B cell (primary cell): Measurements from ENCODE around the gene NDUFA5. TPM values are rescaled to one million over a fixed set of nuclear protein-coding genes. Genes with fewer than 3 reads are reported as not detected.

ENCODE experiments used
- ATAC-seq: fragments of 200-7000 bp; cut with Tn5 transposase; one replicate; pipeline ENCODE4 v1.10.0; 2021; ENCODE audit warnings: low read depth, mild to moderate bottlenecking, moderate number of reproducible peaks, moderate library complexity
- CTCF ChIA-PET: fragments of 350-600 bp; sonication (Branson Sonifier 250); formaldehyde crosslinking; loops from one replicate; lab custom pipeline; 2021; ENCODE audit warnings: antibody characterized with exemption, inconsistent platforms; lab: Charles Lee
- POLR2A ChIA-PET: fragments of 350-600 bp; sonication (Branson Sonifier 250); formaldehyde crosslinking; loops from one replicate; lab custom pipeline; 2021; ENCODE audit warnings: antibody characterized with exemption; lab: Charles Lee
- DNase-seq: peaks from one replicate; pipeline ENCODE4 v3.0.0; 2013
- H2AFZ ChIP-seq: 2 replicates; pipeline ENCODE4 v1.6.1; 2012; ENCODE audit warnings: mild to moderate bottlenecking, low read depth, low read length; ENCODE audit not compliant: insufficient read depth, poor library complexity, severe bottlenecking
- H3K27ac ChIP-seq, 2 donors: 1 replicate in 1 of 2; 2 replicates in 1 of 2; pipeline ENCODE4 v1.5.1; 2012 to 2013; ENCODE audit warnings: low read length in 2 of 2, mild to moderate bottlenecking in 2 of 2, moderate library complexity in 1 of 2
- H3K27me3 ChIP-seq, 4 experiments: fragments of 200-600 bp in 1 of 4; sonication (generic) in 1 of 4; replicated peaks in 1 of 4; 1 replicate in 2 of 4; 2 replicates in 2 of 4; pipeline versions ENCODE4 v1.6.1 to v1.7.0; 2013 to 2016; ENCODE audit warnings: low read length in 3 of 4, mild to moderate bottlenecking in 2 of 4, mixed read lengths in 1 of 4, moderate library complexity in 1 of 4; ENCODE audit not compliant: insufficient read depth in 4 of 4, control insufficient read depth in 3 of 4; ENCODE audit errors: control extremely low read depth in 1 of 4
- H3K36me3 ChIP-seq, 2 experiments: replicated peaks in 1 of 2; 1 replicate in 1 of 2; 2 replicates in 1 of 2; pipeline versions ENCODE4 v1.6.1 to v1.7.1; 2013; ENCODE audit warnings: low read length in 1 of 2; ENCODE audit not compliant: insufficient read depth in 2 of 2, control insufficient read depth in 1 of 2; ENCODE audit errors: control extremely low read depth in 1 of 2, extremely low read depth in 1 of 2
- H3K4me1 ChIP-seq, 2 donors: fragments of 200-600 bp in 1 of 2; sonication (generic) in 1 of 2; 1 replicate in 1 of 2; 2 replicates in 1 of 2; pipeline versions ENCODE4 v1.5.1 to v1.6.1; 2013 to 2017; ENCODE audit warnings: low read length in 2 of 2; ENCODE audit not compliant: control insufficient read depth in 2 of 2, insufficient read depth in 2 of 2
- H3K4me2 ChIP-seq: replicated peaks from 2 replicates; pipeline ENCODE3; 2012; ENCODE audit warnings: mild to moderate bottlenecking, low read depth, low read length; ENCODE audit not compliant: poor library complexity, severe bottlenecking
- H3K4me3 ChIP-seq, 5 experiments: fragments of 200-600 bp in 1 of 5; sonication (generic) in 1 of 5; 1 replicate in 3 of 5; 2 replicates in 2 of 5; pipeline versions ENCODE4 v1.5.1 to v1.7.0; 2011 to 2016; ENCODE audit warnings: low read length in 4 of 5, mild to moderate bottlenecking in 4 of 5, low read depth in 2 of 5, control low read depth in 1 of 5, moderate library complexity in 1 of 5; ENCODE audit not compliant: insufficient read depth in 1 of 5; ENCODE audit errors: control extremely low read depth in 1 of 5, extremely low read depth in 1 of 5
- H3K79me2 ChIP-seq: fragments of 200-600 bp; sonication (generic); one replicate; pipeline ENCODE4 v1.6.0; 2016; ENCODE audit warnings: low read length; ENCODE audit not compliant: control insufficient read depth, insufficient read depth
- H3K9ac ChIP-seq: fragments of 200-600 bp; sonication (generic); 2 replicates; pipeline ENCODE4 v1.6.1; 2017; ENCODE audit warnings: mild to moderate bottlenecking, low read length, moderate library complexity
- H3K9me3 ChIP-seq, 3 donors: one replicate each; pipeline versions ENCODE4 v1.6.1 to v1.7.1; 2013; ENCODE audit warnings: low read length in 2 of 3; ENCODE audit not compliant: control insufficient read depth in 2 of 3, insufficient read depth in 1 of 3; ENCODE audit errors: control extremely low read depth in 1 of 3
- H4K20me1 ChIP-seq: 2 replicates; pipeline ENCODE4 v1.6.0; 2012; ENCODE audit warnings: mild to moderate bottlenecking, low read length; ENCODE audit not compliant: insufficient read depth, control insufficient read depth, poor library complexity, severe bottlenecking
- H3K27ac Mint-ChIP-seq: one replicate; pipeline ENCODE4 v1.8.0; 2021; ENCODE audit warnings: mixed read lengths
- H3K27me3 Mint-ChIP-seq: one replicate; pipeline ENCODE4 v1.8.0; 2021; ENCODE audit warnings: mixed read lengths
- H3K4me1 Mint-ChIP-seq: one replicate; pipeline ENCODE4 v1.8.0; 2021; ENCODE audit warnings: mixed read lengths
- H3K4me3 Mint-ChIP-seq: one replicate; pipeline ENCODE4 v1.8.0; 2021; ENCODE audit warnings: mixed read lengths
- H3K9me3 Mint-ChIP-seq: one replicate; pipeline ENCODE4 v1.8.0; 2022; ENCODE audit warnings: mixed read lengths; ENCODE audit not compliant: insufficient read depth
- CTCF ChIP-seq: fragments of 200-600 bp; IDR thresholded peaks from one replicate; pipeline ENCODE4 v1.8.0; 2022; ENCODE audit warnings: antibody characterized with exemption, mild to moderate bottlenecking
- EZH2 ChIP-seq: IDR thresholded peaks from 2 replicates; pipeline ENCODE4 v1.6.1; 2012; ENCODE audit warnings: borderline replicate concordance, low read depth, mild to moderate bottlenecking, moderate library complexity, low read length; ENCODE audit not compliant: insufficient read depth, poor library complexity, severe bottlenecking
- whole genome bisulfite sequencing: methylation state at CpG from one replicate; pipeline ENCODE4 v1.1.5; 2013; ENCODE audit warnings: missing lambda C conversion rate; ENCODE audit not compliant: insufficient coverage; 5-methylcytosine and 5-hydroxymethylcytosine counted together
- intact Hi-C: fragments of 100-400 bp; cut with micrococcal nuclease; formaldehyde crosslinking; loops from one replicate; pipeline ENCODE4 v1.10.0; 2022
- polyA minus RNA-seq: library from RNA; depleted of rRNA, polyadenylated mRNA; stranded (reverse); fragments of >200 nt; gene quantifications from 2 replicates; pipeline ENCODE4 v1.2.3, GENCODE V29; 2012
- polyA plus RNA-seq: library from polyadenylated mRNA; depleted of rRNA; stranded (reverse); fragments of >200 nt; gene quantifications from 2 replicates; pipeline ENCODE4 v1.2.3, GENCODE V29; 2012
- total RNA-seq, 2 donors: library from RNA; stranded (reverse); fragments of 120-200 nt in 1 of 2; gene quantifications; 1 replicate in 1 of 2; 2 replicates in 1 of 2; pipeline versions ENCODE4 v1.2.3 to v1.2.4, GENCODE V29; 2013 to 2022

The NDUFA5 gene
- total RNA-seq (50.7 and 55.9 TPM in 2 replicates), polyA plus RNA-seq (8.1 and 21.2 TPM in 2 replicates), polyA minus RNA-seq (5.7 and 11.4 TPM in 2 replicates)
- 58.0 TPM for total RNA-seq (2013)

GRCh38 chr7:123557398-123558288 is at the start of gene NDUFA5:
Gene NDUFA5, minus strand, starts transcription at chr7:123557818. Its CDS starts 23 bp downstream, at chr7:123557795.
- Histone ChIP-seq H3K27me3 (no peaks in the 10 kb centered on the region), H3K9me3 (no peaks in the 10 kb centered on the region), H3K36me3 (peaks cover 0 to 10% of the 10 kb centered on the region in 2 experiments), H3K27ac (peak within 1 kb of the TSS; percentile 67 to 86), H2AFZ (peak within 1 kb of the TSS; percentile 94), H3K4me1 (peaks cover 14 to 17% of the 10 kb centered on the region in 2 donors), H3K4me3 (peak within 1 kb of the TSS; percentile 75 to 99 (median 96)), H3K9ac (peak within 1 kb of the TSS; percentile 95), H4K20me1 (no peaks in the 10 kb centered on the region), H3K79me2 (peaks cover 36% of the 10 kb centered on the region), H3K4me2 (peak within 1 kb of the TSS; percentile 80)
- Mint-ChIP-seq H3K9me3 (no peaks in the 10 kb centered on the region), H3K4me3 (no peak within 1 kb of the TSS), H3K27me3 (peaks cover 16% of the 10 kb centered on the region), H3K27ac (no peak within 1 kb of the TSS), H3K4me1 (peaks cover 9% of the 10 kb centered on the region)
- peak; percentile 99 for DNase-seq
- ChIA-PET CTCF (interaction anchor here (0.8 to 1.6 kb wide), 6 partner anchors 8 to 192 kb away, joined by 3 to 9 read pairs (median 4); partner anchors contain the start of genes IQUB and WASL), POLR2A (interaction anchor here (1.6 kb wide), 2 partner anchors 23 to 191 kb away, joined by 8 to 9 read pairs; partner anchors contain the start of genes IQUB and WASL)
- TF ChIP-seq CTCF (no peak), EZH2 (no peak)
- intact Hi-C loops: loop anchor here (1.0 to 10.0 kb wide), 4 partner anchors 22 to 1413 kb away; partner anchors contain the start of genes AASS, POT1 and WASL
- under 1% methylated on average over 35 of the region's 40 CpGs for WGBS
- ATAC-seq: peak; percentile 96
